ENCODE results near the gene NUCB2.

NUCB2 gene

DNA sequence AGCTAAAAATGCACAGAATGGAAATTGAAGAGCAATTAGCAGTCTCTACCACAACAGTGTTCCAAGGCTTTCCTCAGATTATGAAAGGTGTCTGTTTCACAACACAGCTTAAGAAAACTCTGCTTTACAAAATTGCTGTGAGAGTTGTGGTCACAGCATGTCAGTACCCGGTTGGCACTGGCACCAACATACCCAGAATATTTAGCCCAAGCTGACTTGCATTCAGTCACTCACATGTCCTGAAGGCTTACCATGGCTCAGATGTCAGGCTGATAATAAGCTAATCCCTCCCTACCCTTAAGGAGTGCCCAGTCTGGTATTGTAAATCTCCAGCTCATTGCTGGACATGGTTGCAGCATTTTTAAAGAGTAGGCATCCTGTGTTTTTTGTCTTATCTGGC, 90.0 kb downstream of the NUCB2 start:
- no peak overlapping the region for H3K4me3 ChIP-seq (ENCODE audit: control insufficient read depth, low read depth, low read length)
- TF ChIP-seq, protein P1, sequence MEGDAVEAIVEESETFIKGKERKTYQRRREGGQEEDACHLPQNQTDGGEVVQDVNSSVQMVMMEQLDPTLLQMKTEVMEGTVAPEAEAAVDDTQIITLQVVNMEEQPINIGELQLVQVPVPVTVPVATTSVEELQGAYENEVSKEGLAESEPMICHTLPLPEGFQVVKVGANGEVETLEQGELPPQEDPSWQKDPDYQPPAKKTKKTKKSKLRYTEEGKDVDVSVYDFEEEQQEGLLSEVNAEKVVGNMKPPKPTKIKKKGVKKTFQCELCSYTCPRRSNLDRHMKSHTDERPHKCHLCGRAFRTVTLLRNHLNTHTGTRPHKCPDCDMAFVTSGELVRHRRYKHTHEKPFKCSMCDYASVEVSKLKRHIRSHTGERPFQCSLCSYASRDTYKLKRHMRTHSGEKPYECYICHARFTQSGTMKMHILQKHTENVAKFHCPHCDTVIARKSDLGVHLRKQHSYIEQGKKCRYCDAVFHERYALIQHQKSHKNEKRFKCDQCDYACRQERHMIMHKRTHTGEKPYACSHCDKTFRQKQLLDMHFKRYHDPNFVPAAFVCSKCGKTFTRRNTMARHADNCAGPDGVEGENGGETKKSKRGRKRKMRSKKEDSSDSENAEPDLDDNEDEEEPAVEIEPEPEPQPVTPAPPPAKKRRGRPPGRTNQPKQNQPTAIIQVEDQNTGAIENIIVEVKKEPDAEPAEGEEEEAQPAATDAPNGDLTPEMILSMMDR (conservative IDR thresholded peaks at IDR 0.05; ENCODE audit: control insufficient read depth, insufficient read depth, low read depth, low read length): no peak
- DNase-seq (ENCODE audit: low read depth): no peak

DNA sequence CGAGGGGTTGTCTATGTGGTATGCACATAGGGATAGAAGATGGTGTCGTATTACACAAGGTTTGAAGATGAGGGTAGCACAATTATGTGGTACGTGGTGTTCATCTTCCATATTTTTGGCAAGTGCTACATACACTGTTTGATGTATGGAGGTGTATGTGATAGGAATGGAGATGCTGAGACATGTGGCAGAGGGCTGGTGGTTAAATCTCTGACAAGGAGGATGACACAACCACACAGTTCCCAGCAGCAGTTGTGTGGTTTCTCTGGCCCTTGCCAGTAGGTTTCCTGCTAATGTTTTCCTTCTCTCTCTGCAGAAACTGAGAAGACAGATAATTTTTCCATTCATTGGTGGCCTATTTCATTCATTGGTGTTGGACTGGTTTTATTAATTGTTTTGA, 92.0 kb downstream of the NUCB2 start:
- TF ChIP-seq, protein P1 (conservative IDR thresholded peaks at IDR 0.05; ENCODE audit: control insufficient read depth, insufficient read depth, low read depth, low read length): no peak
- DNase-seq (ENCODE audit: low read depth): no peak
- H3K4me3 ChIP-seq (ENCODE audit: control insufficient read depth, low read depth, low read length): no peak overlapping the region

- no peak overlapping the region for H3K4me3 ChIP-seq (ENCODE audit: control insufficient read depth, low read depth, low read length)
- TF ChIP-seq, protein P1 (conservative IDR thresholded peaks at IDR 0.05; ENCODE audit: control insufficient read depth, insufficient read depth, low read depth, low read length): no peak
- no peak for DNase-seq (ENCODE audit: low read depth)
Observed at GRCh38 chr11:17369094-17369493, 92.6 kb downstream of the NUCB2 start.

- TF ChIP-seq, protein P1 (conservative IDR thresholded peaks at IDR 0.05; ENCODE audit: control insufficient read depth, insufficient read depth, low read depth, low read length): no peak
- no peak overlapping the region for H3K4me3 ChIP-seq (ENCODE audit: control insufficient read depth, low read depth, low read length)
- no peak for DNase-seq (ENCODE audit: low read depth)
Observed at GRCh38 chr11:17369684-17370243, 93.2 kb downstream of the NUCB2 start.

DNA sequence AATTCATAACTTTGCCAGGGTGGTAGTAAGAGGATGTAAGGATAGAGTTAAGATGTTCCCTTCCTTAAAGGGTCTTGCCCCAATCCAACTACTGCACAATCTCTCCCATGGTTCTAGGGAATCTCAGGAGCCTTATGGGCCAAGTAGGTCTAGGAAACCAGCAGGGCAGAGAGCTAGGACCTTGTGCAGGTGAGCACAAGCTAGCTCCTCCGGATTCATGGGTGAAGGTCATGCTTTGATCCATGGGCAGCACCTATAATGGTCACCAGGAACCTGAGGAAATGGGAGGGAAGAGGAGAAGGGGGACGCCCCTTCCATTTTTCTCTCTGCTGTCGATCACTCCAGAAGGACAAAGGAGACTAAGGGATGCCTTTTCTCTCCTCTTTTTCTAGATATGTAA, 95.1 kb downstream of the NUCB2 start:
- peak; percentile 62 for DNase-seq (ENCODE audit: low read depth)
- no peak overlapping the region for H3K4me3 ChIP-seq (ENCODE audit: control insufficient read depth, low read depth, low read length)
- TF ChIP-seq, protein P1 (conservative IDR thresholded peaks at IDR 0.05; ENCODE audit: control insufficient read depth, insufficient read depth, low read depth, low read length): no peak

- no peak overlapping the region for H3K4me3 ChIP-seq (ENCODE audit: control insufficient read depth, low read depth, low read length)
- TF ChIP-seq, protein P1 (conservative IDR thresholded peaks at IDR 0.05; ENCODE audit: control insufficient read depth, insufficient read depth, low read depth, low read length): no peak
- no peak for DNase-seq (ENCODE audit: low read depth)
Observed at GRCh38 chr11:17375547-17375946, 99.0 kb downstream of the NUCB2 start.

DNA sequence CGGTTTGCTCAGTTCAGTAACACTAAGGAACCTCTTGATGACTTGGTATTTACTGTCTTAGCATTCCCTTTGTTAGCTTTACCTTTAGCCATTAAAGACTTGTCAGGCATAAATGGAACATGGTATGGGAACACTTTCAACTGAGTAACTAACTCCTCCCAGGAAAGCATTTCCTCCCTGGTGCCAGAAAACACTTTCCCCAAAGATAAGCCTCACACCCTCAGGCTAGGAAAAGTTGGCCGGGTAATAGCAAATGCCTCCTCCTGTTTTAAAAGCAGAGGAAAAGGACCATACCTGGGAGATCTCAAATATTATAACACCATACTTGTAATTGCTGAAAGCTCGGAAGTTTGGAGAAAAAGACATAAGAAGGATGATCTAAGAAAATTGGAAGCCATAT, 100.0 kb downstream of the NUCB2 start:
- no peak overlapping the region for H3K4me3 ChIP-seq (ENCODE audit: control insufficient read depth, low read depth, low read length)
- no peak for DNase-seq (ENCODE audit: low read depth)
- TF ChIP-seq, protein P1 (conservative IDR thresholded peaks at IDR 0.05; ENCODE audit: control insufficient read depth, insufficient read depth, low read depth, low read length): no peak
